Lower lobe of right lung (tissue), 2 donors: ENCODE measurements around the gene TAX1BP1. TPM values are rescaled to one million over a fixed set of nuclear protein-coding genes. Genes with fewer than 3 reads are reported as not detected.

ENCODE experiments used
- ATAC-seq, 2 donors: fragments of 200-7000 bp; cut with Tn5 transposase; one replicate each; pipeline ENCODE4 v1.9.1; 2020 to 2022; ENCODE audit warnings: mild to moderate bottlenecking in 2 of 2, moderate library complexity in 2 of 2
- DNase-seq: peaks from one replicate; pipeline ENCODE4 v3.0.0-alpha.2; 2020
- H3K27ac ChIP-seq: fragments of 200-600 bp; one replicate; pipeline ENCODE4 v1.8.0; 2022
- H3K27me3 ChIP-seq: fragments of 200-600 bp; one replicate; pipeline ENCODE4 v1.8.0; 2022; ENCODE audit warnings: low read depth
- H3K36me3 ChIP-seq: fragments of 200-600 bp; one replicate; pipeline ENCODE4 v1.8.0; 2022; ENCODE audit warnings: mild to moderate bottlenecking
- H3K4me1 ChIP-seq: fragments of 200-600 bp; one replicate; pipeline ENCODE4 v1.8.0; 2022
- H3K4me3 ChIP-seq: fragments of 200-600 bp; one replicate; pipeline ENCODE4 v1.8.0; 2022; ENCODE audit warnings: mild to moderate bottlenecking
- H3K9me3 ChIP-seq: fragments of 200-600 bp; one replicate; pipeline ENCODE4 v1.8.0; 2022
- intact Hi-C: fragments of 100-400 bp; cut with DNase I; formaldehyde crosslinking; loops from one replicate; pipeline ENCODE4 v1.11.0; 2022
- total RNA-seq: library from RNA; stranded (reverse); fragmentation: NEBNext Ultra II Directional; extraction: Animal tissue kit (Norgen Biotek cat#: 25700); gene quantifications from one replicate; pipeline ENCODE4 v1.2.1, GENCODE V29; 2021
- TF ChIP-seq, protein P1 (sequence below): fragments of 200-600 bp; IDR thresholded peaks from one replicate; pipeline ENCODE4 v1.8.0; 2022; ENCODE audit warnings: antibody characterized with exemption, mild to moderate bottlenecking
- donor health status: DM: no; HTN: yes; CAD: no; lungs with severe emphysema.

Gene TAX1BP1
- total RNA-seq, 1 donor from 2014 or later: 128 TPM

DNA sequence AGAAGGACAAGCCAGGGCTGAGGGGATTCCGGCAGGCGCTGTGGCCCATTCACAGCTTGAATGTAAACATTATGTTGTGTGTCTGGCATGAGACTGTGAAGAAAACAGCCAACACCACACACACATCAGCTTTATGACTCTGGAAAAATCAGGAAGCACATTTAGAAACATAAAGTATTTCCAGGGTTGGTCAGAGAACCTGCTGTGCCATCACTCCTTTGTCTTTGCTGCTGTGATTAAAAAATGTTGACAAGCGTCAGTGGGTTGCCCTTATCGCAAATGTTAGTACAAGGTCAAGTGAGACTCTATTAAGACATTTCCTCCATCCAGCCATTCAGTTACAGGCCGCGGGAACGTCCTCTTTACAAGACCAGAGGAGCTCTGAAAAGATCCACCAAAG, 95.4 kb downstream of the TAX1BP1 start:
- ATAC-seq (no peak), DNase-seq (no peak)
- no peaks in the 10 kb centered on the region for H3K9me3 ChIP-seq
- TF ChIP-seq, protein P1, sequence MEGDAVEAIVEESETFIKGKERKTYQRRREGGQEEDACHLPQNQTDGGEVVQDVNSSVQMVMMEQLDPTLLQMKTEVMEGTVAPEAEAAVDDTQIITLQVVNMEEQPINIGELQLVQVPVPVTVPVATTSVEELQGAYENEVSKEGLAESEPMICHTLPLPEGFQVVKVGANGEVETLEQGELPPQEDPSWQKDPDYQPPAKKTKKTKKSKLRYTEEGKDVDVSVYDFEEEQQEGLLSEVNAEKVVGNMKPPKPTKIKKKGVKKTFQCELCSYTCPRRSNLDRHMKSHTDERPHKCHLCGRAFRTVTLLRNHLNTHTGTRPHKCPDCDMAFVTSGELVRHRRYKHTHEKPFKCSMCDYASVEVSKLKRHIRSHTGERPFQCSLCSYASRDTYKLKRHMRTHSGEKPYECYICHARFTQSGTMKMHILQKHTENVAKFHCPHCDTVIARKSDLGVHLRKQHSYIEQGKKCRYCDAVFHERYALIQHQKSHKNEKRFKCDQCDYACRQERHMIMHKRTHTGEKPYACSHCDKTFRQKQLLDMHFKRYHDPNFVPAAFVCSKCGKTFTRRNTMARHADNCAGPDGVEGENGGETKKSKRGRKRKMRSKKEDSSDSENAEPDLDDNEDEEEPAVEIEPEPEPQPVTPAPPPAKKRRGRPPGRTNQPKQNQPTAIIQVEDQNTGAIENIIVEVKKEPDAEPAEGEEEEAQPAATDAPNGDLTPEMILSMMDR: no peak
- H3K4me1 ChIP-seq: no peaks in the 10 kb centered on the region
- H3K4me3 ChIP-seq: no peak overlapping the region
- peaks cover 37% of the 10 kb centered on the region for H3K36me3 ChIP-seq
- no peaks in the 10 kb centered on the region for H3K27me3 ChIP-seq
- no peak overlapping the region for H3K27ac ChIP-seq
- intact Hi-C loops: no loop called here

- TF ChIP-seq, protein P1: no peak
- Histone ChIP-seq H3K4me1 (no peaks in the 10 kb centered on the region), H3K9me3 (no peaks in the 10 kb centered on the region), H3K27ac (no peak overlapping the region), H3K4me3 (no peak overlapping the region), H3K36me3 (peaks cover 34% of the 10 kb centered on the region), H3K27me3 (no peaks in the 10 kb centered on the region)
- no peak for DNase-seq
- intact Hi-C loops: no loop called here
- no peak for ATAC-seq
Observed at GRCh38 chr7:27836536-27836935, 96.6 kb downstream of the TAX1BP1 start.

GRCh38 chr7:27839099-27839498, 99.1 kb downstream of the TAX1BP1 start:
- H3K4me3 ChIP-seq: no peak overlapping the region
- no peaks in the 10 kb centered on the region for H3K4me1 ChIP-seq
- H3K36me3 ChIP-seq: peaks cover 15% of the 10 kb centered on the region
- H3K27me3 ChIP-seq: no peaks in the 10 kb centered on the region
- TF ChIP-seq, protein P1: no peak
- intact Hi-C loops: no loop called here
- no peak overlapping the region for H3K27ac ChIP-seq
- H3K9me3 ChIP-seq: no peaks in the 10 kb centered on the region
- no peak for DNase-seq
- ATAC-seq: no peak

DNA sequence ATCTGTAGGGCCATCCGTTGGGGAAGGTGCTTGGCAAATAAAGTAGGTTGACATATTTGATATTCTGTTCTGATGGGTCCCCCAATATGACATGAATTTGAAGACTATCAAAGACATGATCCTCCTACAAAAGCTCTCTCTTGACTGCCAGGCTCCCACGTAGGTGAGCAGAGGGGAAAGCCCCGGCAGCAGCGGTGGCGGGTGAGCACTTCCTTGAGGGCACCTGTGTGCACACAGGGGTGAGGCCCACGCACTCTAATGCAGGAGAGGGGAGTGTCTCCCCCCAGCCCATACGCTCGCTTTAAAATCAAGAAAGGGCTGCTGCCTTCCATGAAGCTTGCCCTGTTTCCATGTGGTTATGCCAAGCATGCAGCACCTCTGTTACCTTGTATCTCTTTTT, 100.4 kb downstream of the TAX1BP1 start:
- H3K36me3 ChIP-seq: peaks cover 15% of the 10 kb centered on the region
- H3K27me3 ChIP-seq: no peaks in the 10 kb centered on the region
- H3K4me3 ChIP-seq: no peak overlapping the region
- DNase-seq: no peak
- no peak overlapping the region for H3K27ac ChIP-seq
- intact Hi-C loops: no loop called here
- no peaks in the 10 kb centered on the region for H3K9me3 ChIP-seq
- H3K4me1 ChIP-seq: no peaks in the 10 kb centered on the region
- no peak for ATAC-seq
- TF ChIP-seq, protein P1: no peak

DNA sequence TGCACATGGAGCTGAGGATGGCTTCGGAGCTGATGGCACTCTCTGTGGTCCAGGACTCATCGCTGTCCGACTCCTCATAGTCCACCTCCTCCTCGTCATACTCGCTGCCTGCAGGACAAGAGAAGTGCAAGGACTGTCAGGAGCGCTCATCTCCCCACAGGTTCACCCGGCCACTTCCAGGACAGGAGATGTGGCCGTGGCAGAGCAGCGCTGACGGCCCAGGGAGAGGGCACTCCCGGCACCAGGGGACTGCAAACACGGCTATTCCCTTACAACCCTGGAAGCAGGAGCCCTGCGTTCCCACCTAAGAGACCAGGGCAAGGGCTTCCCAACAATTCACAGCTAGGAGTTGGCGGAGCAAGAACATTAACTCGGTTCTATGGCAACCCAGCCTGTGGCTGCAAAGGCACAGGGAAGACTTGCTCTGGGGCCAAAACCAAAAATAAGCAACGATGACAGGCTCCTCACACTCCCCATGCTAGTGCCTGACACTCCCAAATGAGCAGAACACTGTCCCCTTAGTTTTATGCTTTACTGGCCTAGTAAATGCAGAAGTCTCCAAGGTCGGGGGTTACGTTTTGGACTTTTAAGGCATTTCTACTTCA, 100.9 kb downstream of the TAX1BP1 start:
- DNase-seq (no peak), ATAC-seq (no peak)
- TF ChIP-seq, protein P1: no peak
- no peaks in the 10 kb centered on the region for H3K27me3 ChIP-seq
- intact Hi-C loops: no loop called here
- no peaks in the 10 kb centered on the region for H3K9me3 ChIP-seq
- no peaks in the 10 kb centered on the region for H3K4me1 ChIP-seq
- H3K27ac ChIP-seq: no peak overlapping the region
- H3K36me3 ChIP-seq: peaks cover 15% of the 10 kb centered on the region
- no peak overlapping the region for H3K4me3 ChIP-seq
